Stimulated activated CD8-positive, alpha-beta memory T cell treated with anti-CD3 and anti-CD28 coated beads, Interleukin-7, amount 100 ng/mL, for 1 hour (primary cell): Measurements from ENCODE around the gene DNAAF3.
"Not testable (repeated sequence)": the region's sequence is repeated elsewhere in the genome, so short reads cannot be mapped to it uniquely, and the experiment has no call there.

ENCODE experiments used
- DNase-seq, 2 donors: peaks; one replicate each; pipeline ENCODE4 v3.0.0-alpha.2; 2020; ENCODE audit warnings: low read depth in 2 of 2

The DNAAF3 gene

DNA sequence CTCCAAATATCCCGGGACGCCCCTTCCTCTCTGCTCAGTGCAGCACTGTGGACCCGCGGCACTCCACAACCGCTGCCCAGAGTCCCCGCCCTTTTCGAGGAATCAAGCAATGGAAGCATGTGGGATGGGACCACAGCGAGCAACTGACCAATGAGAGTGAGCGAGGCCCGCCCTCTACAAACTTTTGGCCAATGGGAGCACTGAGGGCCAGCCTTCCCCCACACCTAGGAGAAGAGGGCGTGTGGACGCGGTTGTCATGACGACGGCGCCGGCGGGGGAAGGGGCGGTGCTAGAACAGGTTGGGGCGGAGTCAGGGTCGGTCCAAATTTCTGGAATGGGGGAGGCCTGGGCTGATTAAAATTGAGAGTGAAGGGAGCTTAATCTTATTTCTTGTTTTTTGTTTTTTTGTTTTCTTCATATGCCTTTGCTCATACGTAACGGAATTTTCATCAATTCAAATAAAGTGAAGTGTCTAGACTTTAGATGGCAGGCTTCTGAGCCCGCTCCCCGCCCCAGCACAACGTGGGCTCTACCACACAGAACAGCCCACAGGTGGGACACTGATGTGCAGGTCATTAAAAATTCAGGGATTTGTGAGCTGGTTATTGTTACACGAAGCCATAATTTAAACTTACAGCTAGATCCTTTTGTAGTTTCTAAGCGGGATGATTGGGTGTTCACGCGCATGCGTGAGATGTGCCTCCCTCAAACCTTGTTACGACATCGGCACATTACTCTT lies at the start of gene DNAAF3:
TSS of gene DNAAF3 (minus strand) at position 84 of the 739 bp plus-strand sequence. CDS start 200 bp downstream, outside the sequence.
- DNase-seq: peak in 1 of 2 donors; percentile 27

DNA sequence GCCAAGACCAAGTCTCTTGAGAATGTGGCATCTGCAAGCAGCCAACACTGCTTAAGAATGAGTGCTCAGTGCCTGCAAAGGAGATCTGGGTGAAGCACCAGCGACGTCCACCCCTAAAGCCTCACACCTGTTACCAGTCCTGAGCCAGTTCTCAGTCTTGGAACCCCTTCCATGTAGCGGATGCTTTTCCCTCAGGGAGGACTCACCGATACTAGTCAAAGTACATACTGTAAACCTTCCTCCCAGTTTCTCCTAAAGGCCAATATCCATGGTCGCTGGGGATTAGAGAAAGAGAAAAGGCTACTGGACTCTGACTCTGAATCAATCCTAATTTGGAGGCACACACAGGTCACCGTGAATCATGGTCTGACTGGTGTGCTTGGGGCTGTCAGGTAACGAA lies 47.1 kb upstream of the DNAAF3 start:
- no peak for DNase-seq

DNA sequence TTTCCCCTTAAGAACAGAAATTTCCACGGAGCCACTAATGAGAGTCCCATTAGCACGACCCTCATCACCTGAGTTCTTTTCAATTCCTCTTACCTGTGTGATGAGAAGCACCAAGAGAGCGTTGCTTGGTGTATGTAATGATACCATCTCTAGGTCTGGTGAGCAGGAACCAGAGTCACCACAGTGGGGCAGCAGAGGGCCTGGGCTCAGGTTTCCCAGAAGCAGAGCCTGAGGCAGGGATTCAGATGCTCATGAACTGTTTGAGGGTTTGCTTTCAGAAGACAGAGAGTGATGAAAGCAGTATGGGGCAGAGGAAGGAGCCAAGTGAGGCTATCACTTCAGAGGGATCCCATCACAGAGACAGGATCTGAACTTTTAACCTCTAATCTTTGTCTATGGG lies 46.0 kb upstream of the DNAAF3 start:
- DNase-seq: no peak

DNA sequence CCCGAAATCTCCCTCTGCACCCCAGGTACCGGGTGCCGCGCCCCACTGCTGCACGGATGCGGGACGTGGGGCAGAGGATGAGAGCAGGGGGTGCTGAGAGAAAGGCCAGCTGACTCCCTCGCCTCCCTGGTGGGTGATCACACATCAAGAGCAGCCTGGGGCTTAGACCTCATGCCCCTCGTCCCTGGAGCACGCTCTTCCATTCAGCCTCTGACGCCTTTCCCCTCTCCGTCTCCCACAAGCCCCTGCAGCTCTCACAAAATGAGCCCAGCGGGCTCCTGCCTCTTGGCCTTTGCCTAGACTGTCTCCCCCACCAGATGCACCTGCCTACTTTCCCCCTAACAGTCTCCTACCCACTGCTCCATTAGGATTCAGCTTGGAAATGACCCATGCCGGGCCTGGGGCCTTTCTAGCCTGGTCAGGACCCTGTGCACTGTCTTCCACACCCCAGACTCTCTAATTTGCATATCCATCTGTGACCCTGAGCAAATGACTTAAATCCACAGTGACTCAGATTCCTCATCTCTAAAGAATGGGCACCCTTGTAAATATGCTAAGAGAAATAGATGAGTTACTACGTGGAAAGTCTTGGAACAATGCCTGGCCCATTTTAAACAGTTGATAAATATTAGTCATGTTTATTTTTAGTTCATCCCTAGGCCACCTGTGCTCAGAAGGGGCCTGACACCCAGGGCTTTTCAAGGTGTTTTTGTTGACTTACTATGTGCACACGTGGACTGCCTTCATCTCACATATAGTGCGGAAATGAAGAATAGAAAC lies 43.5 kb upstream of the DNAAF3 start:
- DNase-seq: no peak

DNA sequence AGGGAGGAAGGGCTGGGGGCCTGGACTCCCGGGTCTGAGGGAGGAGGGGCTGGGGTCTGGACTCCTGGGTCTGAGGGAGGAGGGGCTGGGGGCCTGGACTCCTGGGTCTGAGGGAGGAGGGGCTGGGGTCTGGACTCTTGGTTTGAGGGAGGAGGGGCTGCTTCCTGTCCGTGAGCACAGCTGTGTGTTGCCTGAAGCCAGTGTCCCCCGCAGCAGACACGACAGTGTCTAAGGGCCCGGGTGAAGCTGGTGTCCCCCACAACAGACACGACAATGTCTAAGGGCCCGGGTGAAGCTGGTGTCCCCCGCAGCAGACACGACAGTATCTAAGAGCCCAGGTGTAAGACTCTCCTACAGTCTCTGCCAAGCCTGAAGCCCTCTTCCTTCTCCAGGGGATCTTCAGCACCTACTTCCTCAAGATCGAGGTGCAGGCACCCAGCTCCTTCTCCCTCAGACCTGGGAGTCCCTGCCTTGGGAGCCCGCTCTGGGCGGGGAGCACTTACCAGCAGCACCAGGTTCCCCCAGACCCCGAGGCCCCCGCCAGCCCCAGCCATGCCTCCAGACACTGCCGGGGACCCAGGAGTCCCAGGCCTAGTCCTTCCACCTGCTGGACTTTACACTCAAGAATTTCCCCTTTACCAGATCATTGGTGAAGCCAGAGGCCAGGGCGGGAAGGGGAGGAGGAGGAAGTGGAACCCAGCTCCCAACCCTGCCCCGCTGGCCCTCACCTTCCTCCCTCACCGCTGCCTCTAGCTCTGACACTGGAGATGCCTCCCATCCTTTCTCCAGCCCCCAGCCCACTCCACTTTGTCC lies 42.7 kb upstream of the DNAAF3 start, which contains the start of gene PTPRH:
TSS of gene PTPRH (minus strand) at position 622 of the 813 bp plus-strand sequence. CDS start at position 554, 68 bp downstream.
- DNase-seq: no peak

DNA sequence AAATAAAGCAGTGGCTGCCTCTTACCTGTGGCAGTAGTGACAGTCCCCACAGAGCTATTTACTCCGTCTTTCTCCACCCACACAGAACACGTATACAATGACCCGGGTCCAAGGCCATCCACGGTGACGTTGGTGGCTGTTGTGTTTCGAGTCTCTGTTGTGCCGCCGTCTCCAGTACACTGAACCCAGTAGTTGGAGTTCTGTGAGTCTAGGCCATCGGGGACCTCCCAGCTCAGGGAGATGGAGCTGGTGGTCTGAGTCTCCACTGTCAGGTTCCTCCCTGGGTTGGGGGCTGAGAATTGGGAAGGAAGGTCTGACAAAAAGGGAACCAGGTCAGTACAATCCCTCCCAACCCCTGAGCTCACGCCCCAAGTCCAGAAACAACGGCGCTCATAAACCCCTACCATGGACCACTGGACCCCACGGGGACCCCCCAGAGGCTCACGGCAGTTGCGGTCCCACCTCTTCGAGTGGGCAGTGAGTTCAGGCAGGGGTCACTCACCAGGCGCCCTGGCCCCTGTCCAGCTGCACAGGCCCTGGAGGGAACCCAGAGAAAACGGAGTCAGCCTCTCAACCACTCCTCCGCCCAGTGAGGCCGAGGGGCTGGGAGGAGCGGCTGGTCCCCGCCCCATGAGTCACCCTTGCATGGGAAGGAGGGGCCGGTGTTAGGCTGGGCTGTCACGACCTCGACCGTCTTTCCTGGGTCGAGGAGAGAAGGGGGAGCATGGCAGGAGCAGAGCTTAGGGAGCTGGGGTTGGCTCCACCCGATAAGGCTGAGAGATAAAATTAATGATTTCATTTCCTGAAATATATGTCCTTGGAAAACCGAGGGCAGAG lies 40.5 kb upstream of the DNAAF3 start:
- DNase-seq: no peak

DNA sequence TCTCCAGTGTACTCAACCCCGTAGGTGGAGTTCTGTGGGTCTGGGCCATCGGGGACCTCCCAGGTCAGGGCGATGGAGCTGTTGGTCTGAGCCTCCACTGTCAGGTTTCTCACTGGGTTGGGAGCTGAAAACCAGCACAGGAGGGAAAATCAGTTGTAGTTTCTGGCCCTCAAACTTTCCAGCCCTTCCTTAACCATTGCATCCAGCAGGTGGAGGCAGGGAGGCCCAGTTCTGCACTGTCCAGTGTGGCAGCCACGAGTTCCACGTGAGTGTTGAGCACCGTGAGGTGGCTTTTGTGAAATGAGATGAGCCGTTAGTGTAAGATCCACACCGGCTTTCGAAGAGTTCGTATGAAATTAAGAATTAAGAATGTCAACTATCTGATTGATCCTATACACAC lies 35.8 kb upstream of the DNAAF3 start:
- not testable (repeated sequence) for DNase-seq

DNA sequence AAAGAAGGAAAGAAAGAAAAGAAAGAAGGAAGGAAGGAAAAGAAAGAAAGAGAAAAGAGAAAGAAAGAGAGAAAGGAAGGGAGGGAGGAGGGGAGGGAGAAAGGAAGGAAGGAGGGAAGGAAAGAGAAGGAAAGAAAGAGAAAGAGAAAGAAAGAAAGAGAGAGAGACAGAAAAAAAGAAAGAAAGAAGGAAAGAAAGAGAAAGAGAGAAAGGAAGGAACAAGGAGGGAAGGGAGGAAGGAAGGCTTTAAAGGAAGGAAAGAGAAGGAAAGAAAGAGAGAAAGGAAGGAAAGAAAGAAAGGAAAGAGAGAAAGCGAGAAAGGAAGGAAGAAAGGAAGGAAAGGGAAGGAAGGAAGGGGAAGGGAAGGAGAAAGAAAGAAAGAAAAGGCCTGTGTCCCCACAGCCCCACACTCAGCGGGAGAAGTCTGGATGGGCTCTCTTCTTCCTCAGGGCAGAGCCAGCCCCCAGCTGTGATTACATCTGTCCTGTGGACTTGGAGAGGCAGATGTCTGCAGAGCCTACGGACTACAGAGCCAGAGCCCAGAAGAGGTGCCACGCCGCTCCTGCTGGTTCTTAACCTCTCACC lies 33.3 kb upstream of the DNAAF3 start:
- DNase-seq: no peak

DNA sequence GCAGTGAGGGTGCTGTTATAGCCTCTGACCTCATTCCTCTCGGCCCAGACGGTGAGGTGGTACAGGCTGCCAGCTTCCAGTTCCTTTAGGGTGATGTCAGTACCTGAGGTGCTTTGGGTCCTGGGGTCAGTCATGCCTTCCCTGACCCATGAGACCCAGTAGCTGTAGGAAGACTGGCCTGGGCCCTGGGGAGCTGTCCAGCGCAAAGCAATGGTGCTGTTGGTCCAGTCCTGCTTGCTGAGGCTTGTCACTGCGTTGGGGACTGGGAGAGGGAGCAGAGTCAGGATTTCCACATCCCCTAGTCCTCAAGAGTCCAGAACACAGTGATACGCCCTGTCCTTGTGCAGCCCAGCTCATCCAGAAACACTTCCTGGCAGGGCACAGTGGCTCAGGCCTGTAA lies 32.2 kb upstream of the DNAAF3 start:
- no peak for DNase-seq

DNA sequence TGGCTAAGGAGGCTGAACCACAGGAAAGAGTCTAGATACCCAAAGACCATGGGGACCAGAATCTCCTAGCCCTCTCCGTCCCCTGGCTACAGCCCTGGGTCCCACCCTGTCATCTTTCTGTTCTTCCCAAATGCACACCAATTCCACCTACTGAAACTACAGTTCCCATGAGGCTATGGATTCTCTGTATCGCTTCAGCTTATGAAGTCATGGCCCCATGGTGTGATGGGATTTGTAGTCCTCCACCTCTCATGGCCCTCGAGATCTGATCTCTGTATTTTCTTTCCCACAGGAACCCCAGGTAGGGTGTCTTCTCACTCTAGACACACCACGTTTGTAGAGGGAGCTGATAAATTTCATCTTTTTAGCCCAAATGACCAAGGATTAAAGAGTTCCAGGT lies 31.1 kb upstream of the DNAAF3 start:
- DNase-seq: no peak

DNA sequence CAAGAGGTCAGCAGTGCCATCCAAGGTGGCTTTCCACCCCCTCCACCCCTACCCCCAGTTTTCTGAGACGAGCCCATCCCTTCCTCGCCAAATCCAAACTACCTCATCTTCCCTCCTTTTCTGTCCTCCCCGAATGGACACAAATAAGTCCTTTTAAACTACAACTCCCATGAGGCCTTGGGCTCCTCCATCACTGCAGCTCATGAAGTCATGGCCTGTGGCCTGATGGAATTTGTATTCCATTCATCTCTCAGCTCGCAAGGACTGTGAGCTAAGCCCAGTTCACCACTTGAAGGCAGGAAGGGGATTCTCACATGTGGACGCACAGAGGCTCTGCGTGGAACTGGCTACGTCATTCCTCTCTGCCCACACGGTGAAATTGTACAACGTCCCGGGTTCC lies 30.4 kb upstream of the DNAAF3 start:
- DNase-seq: no peak

DNA sequence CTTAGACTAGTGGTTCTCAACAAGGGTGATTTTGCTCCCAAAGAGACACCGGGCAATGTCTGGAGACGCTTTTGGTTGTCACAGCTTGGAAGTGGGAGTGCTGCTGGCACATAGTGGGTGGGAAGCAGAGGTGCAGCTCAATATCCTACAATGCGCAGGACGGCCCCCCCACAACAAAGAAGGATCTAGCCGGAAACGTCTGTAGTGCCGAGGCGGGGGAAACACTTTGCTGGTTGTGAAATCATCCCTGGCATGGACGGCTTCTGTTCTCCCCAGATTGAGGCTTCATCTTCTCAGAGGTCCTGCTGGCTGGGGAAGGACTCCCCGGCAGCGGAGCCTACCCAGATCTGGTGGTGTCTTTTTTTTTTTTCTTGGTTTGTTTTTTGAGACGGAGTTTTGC lies 27.1 kb upstream of the DNAAF3 start:
- DNase-seq: no peak

DNA sequence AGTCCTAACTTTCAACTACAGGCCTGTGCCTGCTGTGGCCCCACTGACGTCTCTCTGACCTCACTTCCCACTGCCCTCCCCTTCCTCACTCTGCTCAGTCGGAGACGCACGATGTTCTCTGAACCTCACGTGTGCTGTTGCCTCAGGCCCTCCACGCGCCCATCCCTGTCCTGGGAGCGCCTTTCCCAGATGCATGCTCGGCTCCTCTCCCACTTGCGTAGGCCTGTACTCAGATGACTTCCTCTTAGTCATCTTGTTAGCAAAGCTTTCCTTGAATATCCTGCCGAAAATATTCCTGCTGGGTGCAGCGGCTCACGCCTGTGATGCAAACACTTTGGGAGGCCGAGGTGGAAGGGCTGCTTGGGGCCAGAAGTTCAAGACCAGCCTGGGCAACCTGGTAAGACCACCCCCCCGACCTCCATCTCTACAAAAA lies 23.0 kb upstream of the DNAAF3 start:
- DNase-seq: no peak

DNA sequence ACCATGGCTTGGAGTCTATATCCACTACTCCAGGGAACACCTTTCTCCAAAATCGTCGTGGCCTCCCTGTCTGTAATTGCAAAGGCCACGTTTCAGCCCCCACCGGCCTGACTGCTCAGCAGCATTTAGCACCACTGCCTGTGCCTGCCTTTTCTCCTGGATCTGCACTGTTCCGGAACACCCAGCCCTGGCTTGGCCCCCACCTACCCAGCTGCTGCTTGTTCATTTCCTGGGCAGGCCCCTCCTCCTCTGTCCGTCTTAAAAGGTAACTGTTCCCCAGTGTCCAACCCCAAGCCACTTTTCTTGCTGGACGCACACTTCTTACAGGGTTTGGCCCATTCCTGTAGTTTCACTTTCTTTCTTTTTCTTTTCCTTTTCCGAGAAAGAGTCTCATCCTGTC lies 22.2 kb upstream of the DNAAF3 start:
- no peak for DNase-seq

DNA sequence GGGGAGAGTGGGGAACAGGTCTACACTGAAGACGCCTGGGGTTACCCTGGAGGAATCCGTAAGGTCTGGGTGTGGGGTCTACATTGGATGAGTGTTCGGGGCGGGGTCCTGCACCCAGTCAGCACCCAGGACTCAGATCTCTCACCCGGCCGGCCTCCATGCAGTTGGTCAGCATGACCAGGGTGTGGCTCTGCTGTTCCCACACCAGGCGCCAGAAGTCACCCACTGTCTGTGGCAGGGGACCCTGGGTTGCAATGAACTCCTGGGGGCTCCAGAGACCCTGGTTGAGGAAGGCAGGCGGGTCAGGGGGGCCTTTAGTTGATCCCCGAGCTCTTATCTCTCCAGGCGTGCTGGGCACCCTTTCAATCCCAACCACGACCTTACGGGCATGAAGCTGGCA lies 19.7 kb upstream of the DNAAF3 start:
- DNase-seq: no peak

DNA sequence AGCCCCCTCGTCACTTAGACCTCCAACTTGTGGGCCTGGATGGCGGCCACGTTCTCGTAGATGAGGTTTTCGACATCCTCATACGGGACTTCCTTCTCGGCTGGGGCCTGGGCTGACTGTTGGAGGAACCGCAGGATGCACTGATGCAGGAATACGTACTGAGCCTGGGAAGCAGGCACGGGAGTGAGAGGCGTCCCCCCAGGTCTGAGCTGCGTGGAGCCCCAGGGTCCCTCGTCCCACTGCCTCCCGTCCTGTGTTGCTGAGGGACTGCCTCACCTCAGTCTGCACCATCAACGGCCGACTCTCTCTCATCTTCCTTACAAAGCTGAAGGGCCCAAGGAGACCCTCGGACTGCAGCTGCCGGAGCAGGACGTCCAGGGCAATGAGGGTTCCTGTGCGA lies 15.3 kb upstream of the DNAAF3 start:
- DNase-seq: no peak

DNA sequence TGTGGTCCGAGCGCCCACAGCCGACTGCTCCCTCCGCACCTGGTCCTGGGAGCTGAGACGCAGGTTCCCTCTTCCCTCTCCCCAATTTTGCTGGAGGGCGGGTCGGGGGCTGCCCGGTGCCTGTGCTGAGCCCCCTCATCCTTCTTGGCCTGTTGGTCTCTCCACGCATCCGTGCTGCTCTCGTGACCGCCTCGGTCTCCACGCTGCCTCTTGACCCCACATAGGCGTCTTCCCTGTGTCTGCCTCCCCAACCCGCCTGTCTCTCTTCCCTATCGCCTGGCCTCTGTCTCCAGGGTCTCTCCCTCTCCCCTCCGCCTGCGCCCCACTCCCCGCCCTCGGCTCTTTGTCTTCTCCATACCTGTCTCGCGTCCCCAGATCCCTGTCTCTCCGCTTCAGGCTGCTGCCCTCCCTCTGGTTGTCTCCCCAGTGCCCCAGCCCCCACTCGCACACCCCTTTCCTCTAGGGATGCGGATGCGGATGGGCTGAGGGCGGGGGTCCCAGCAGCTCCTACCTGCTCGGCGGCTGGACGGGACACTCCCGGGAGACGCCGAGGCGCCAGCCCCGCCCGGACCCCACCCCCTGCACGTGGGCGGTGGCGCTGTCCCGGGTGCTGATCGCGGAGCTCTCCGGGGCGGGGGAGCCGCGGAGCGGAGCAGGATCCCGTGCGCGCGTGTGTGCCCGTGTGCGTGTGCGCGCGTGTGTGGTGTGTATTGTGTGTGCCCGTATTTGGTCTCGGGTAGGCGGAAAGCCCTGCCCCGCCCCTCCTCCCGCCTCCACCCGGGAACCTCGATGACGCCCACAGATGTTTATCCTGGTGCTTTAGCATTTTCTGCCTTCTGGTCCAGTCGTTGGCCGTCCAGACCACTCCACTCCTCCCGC lies 13.4 kb upstream of the DNAAF3 start, which contains the start of gene SYT5:
TSS of gene SYT5 (minus strand) at position 684 of the 879 bp plus-strand sequence. CDS start 1,248 bp downstream, outside the sequence.
- peak; percentile 18 to 33 for DNase-seq

DNA sequence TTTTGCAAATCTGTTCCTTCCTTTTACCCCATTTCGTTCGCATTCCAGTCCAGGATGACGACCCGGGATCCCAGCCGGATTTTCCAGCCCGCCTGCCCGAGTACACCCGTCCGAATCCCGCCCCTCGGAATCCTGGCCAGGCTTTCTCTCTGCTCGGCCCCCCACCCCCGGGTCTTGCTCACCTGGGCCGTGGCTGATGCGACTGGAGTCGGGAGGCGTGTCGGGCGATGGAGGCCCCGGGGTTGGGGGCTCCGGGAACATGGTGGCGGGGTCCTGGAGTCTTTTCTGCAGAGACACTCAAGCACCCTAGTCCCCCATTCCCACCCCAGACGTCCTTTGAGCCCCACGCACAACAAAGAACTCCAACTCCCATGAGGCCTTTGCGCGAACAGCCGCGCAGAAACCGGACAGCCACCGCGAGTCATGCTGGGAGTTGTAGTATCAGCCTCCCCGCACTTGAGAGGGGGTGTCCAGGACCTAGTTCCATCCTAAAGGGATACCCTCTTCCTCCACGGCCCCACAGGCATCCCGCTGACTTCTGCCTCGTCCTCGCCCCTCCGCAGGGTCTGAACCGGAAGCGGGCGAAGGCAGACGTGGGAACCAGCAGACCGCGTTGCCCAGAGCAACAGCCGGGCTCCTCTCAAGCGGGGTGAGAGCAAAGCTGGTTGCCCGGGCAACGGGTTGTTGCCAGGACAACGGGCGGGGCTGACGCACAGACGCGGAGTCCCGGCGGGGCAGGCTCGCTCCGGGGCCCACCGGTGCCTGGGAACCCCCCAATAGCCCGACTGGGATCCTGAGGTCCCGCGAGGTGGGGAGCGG lies 12.6 kb upstream of the DNAAF3 start:
- peak; percentile 87 to 90 for DNase-seq

DNA sequence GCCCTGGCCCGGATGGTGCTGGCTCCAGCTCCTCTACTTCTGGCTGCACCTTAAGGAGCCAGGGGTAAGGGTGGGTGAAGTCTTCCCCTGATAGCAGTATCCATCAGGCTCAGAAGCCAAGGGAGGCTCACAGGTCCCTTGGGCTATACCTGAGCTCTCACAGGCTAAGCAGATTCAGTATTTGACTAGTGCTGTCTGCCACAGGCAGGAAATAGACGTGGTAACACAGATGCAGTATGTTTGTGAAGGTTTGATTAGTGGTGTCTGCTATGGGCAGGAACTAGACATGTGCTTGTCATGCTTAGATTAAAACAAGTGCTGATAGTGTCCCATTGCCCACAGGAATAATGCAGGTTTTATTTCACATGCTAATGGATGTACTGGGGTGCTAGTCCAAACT lies 9.7 kb upstream of the DNAAF3 start:
- no peak for DNase-seq
